ENCODE data around the gene NKAIN2. TPM values are rescaled to one million over a fixed set of nuclear protein-coding genes. Genes with fewer than 3 reads are reported as not detected.

Gene NKAIN2
- total and polyA plus RNA-seq, 9 of the 15 experiments (the other 6 are each of a cell fraction or from before 2014, with no cell fraction given), result not detected

- Histone ChIP-seq H3K36me3 (ENCODE audit: control insufficient read depth, insufficient read depth, low read length) (no peaks in the 10 kb centered on the region), H2AFZ (ENCODE audit: low read depth, low read length) (no peak overlapping the region), H3K9me3 (replicated peaks; ENCODE audit: control insufficient read depth, insufficient read depth, low read depth, low read length) (no peaks in the 10 kb centered on the region), H3K4me2 (ENCODE audit: insufficient read depth, low read length) (no peak overlapping the region), H3K4me3 (no peak overlapping the region), H3K27me3 (ENCODE audit: control insufficient read depth in 2 of 2, insufficient read depth in 2 of 2, low read length in 2 of 2) (no peaks in the 10 kb centered on the region), H3K4me1 (replicated peaks in 1 of 2; ENCODE audit: control insufficient read depth in 2 of 2, insufficient read depth in 2 of 2, low read length in 2 of 2) (no peaks in the 10 kb centered on the region), H3K9me1 (ENCODE audit: control insufficient read depth, insufficient read depth, low read length) (no peaks in the 10 kb centered on the region), H3K9ac (ENCODE audit: insufficient read depth in 1 of 2, low read depth in 2 of 2, low read length in 2 of 2) (no peak overlapping the region), H3K27ac (ENCODE audit: extremely low read depth, low read depth, low read length) (no peak overlapping the region), H3K79me2 (ENCODE audit: control insufficient read depth, insufficient read depth, low read length) (no peaks in the 10 kb centered on the region), H4K20me1 (replicated peaks; ENCODE audit: control insufficient read depth, insufficient read depth, low read length) (no peaks in the 10 kb centered on the region)
- intact Hi-C loops (cut with micrococcal nuclease), result no loop called here
- ChIA-PET POLR2A (no interaction called here), CTCF (ENCODE audit: low intra/inter-chr PET ratio) (no interaction called here)
- TF ChIP-seq ZNF431 (CRISPR knock-in tag; IDR thresholded peaks at IDR 0.05) (no peak), ZNF740 (CRISPR knock-in tag; IDR thresholded peaks at IDR 0.05) (no peak), ZNF740 (tag; IDR thresholded peaks at IDR 0.05) (no peak)
- in situ Hi-C loops (cut with MboI), result no loop called here
- 0% methylated on average over 2 of the region's 2 CpGs for WGBS (ENCODE audit: insufficient coverage, low coverage, missing lambda C conversion rate)
- DNase-seq (ENCODE audit: extremely low read depth in 1 of 4, low spot score in 3 of 4) (no peak), FAIRE-seq (no peak), ATAC-seq (no peak)
- BruUV-seq (replicated peaks), result no TSS peak
Observed at GRCh38 chr6:124777863-124778262, 974.2 kb downstream of the NKAIN2 start.

GRCh38 chr6:124780623-124781022, 977.0 kb downstream of the NKAIN2 start:
- no peaks in the 10 kb centered on the region for H3K36me3 ChIP-seq (ENCODE audit: control insufficient read depth, insufficient read depth, low read length)
- H2AFZ ChIP-seq (ENCODE audit: low read depth, low read length), result no peak overlapping the region
- H3K79me2 ChIP-seq (ENCODE audit: control insufficient read depth, insufficient read depth, low read length), result no peaks in the 10 kb centered on the region
- H3K9me3 ChIP-seq (replicated peaks; ENCODE audit: control insufficient read depth, insufficient read depth, low read depth, low read length), result no peaks in the 10 kb centered on the region
- H3K4me2 ChIP-seq (ENCODE audit: insufficient read depth, low read length), result no peak overlapping the region
- BruUV-seq (replicated peaks), result no TSS peak
- H3K27ac ChIP-seq (ENCODE audit: extremely low read depth, low read depth, low read length), result no peak overlapping the region
- no peaks in the 10 kb centered on the region for H4K20me1 ChIP-seq (replicated peaks; ENCODE audit: control insufficient read depth, insufficient read depth, low read length)
- CTCF ChIA-PET (ENCODE audit: low intra/inter-chr PET ratio), result no interaction called here
- TF ChIP-seq ZNF140 (CRISPR knock-in tag; IDR thresholded peaks at IDR 0.05) (no peak), SMAD4 (CRISPR knock-in tag; conservative IDR thresholded peaks at IDR 0.05) (no peak), MEF2D (tag; conservative IDR thresholded peaks at IDR 0.05; ENCODE audit: low read depth) (no peak), ESRRB (CRISPR knock-in tag; IDR thresholded peaks at IDR 0.05; ENCODE audit: borderline replicate concordance) (no peak), NFATC3 (IDR thresholded peaks at IDR 0.05) (no peak), NR0B1 (IDR thresholded peaks at IDR 0.05; ENCODE audit: partially characterized antibody) (no peak), RHOXF2B (CRISPR knock-in tag; conservative IDR thresholded peaks at IDR 0.05) (no peak), FOXA1 (IDR thresholded peaks at IDR 0.05; ENCODE audit: borderline replicate concordance) (no peak), ATF1 (CRISPR knock-in tag; IDR thresholded peaks at IDR 0.05) (no peak), ATF1 (tag; IDR thresholded peaks at IDR 0.05) (no peak)
- no peak overlapping the region for H3K9ac ChIP-seq (ENCODE audit: insufficient read depth in 1 of 2, low read depth in 2 of 2, low read length in 2 of 2)
- FAIRE-seq (no peak), ATAC-seq (no peak), DNase-seq (ENCODE audit: extremely low read depth in 1 of 4, low spot score in 3 of 4) (no peak)
- no peaks in the 10 kb centered on the region for H3K9me1 ChIP-seq (ENCODE audit: control insufficient read depth, insufficient read depth, low read length)
- in situ Hi-C loops (cut with MboI), result no loop called here
- WGBS (ENCODE audit: insufficient coverage, low coverage, missing lambda C conversion rate), result under 1% methylated on average over 5 of the region's 5 CpGs
- POLR2A ChIA-PET, result no interaction called here
- H3K27me3 ChIP-seq (ENCODE audit: control insufficient read depth in 2 of 2, insufficient read depth in 2 of 2, low read length in 2 of 2), result no peaks in the 10 kb centered on the region
- intact Hi-C loops (cut with micrococcal nuclease), result no loop called here
- H3K4me1 ChIP-seq (replicated peaks in 1 of 2; ENCODE audit: control insufficient read depth in 2 of 2, insufficient read depth in 2 of 2, low read length in 2 of 2), result no peaks in the 10 kb centered on the region
- no peak overlapping the region for H3K4me3 ChIP-seq
